ENCODE data around the gene FAM98C.

DNA sequence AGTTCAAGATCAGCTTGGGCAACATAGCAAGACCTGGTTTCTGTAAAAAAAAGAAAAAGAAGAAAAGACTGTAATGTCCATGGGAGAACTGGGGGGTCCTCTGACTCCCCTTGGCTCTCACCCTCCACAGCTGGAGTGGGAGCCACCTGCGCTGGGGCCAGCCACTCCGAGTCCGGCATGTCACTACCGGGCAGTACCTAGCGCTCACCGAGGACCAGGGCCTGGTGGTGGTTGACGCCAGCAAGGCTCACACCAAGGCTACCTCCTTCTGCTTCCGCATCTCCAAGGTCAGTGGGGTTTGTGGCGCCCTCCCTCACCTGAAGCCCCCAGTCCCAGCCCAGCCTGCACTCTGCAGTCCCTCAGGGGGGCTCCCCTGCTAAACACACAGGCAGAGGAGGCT, 45.3 kb downstream of the FAM98C start:
- TF ChIP-seq CTCF (IDR thresholded peaks at IDR 0.05): no peak
- TF ChIP-seq POLR2A (IDR thresholded peaks at IDR 0.05): no peak
- TF ChIP-seq EP300 (IDR thresholded peaks at IDR 0.05): no peak
